IMR-90 (cell line): ENCODE data around the gene ACE. TPM values are rescaled to one million over a fixed set of nuclear protein-coding genes. Genes with fewer than 3 reads are reported as not detected.

Source experiments
- ATAC-seq: fragments of 200-7000 bp; cut with Tn5 transposase; 2 replicates; pipeline ENCODE4 v1.9.1; 2020; ENCODE audit warnings: low read depth, mild to moderate bottlenecking, moderate library complexity
- BruUV-seq: library from RNA; stranded (reverse); fragments of 400-500 nt; replicated peaks from 2 replicates; lab custom pipeline; 2021; lab: Mats Ljungman, UMichigan
- CTCF ChIA-PET: fragments of 300-600 bp; formaldehyde crosslinking; extraction: SDS; loops from one replicate; lab custom pipeline; 2021; ENCODE audit warnings: antibody characterized with exemption; lab: Yijun Ruan, JAX
- POLR2A ChIA-PET: fragments of 300-600 bp; sonication (Branson Sonifier 250); formaldehyde crosslinking; loops from one replicate; lab custom pipeline; 2022; ENCODE audit warnings: antibody characterized with exemption; ENCODE audit not compliant: unreplicated experiment; lab: Charles Lee
- DNase-seq: peaks from one replicate; pipeline ENCODE4 v3.0.0; 2013
- H2AFZ ChIP-seq: replicated peaks from 2 replicates; pipeline ENCODE3; 2013; ENCODE audit warnings: low read length, mild to moderate bottlenecking; ENCODE audit not compliant: poor library complexity
- H2AK5ac ChIP-seq: 2 replicates; pipeline ENCODE4 v1.6.1; 2013; ENCODE audit warnings: low read depth, low read length, inconsistent platforms
- H2AK9ac ChIP-seq: replicated peaks from 2 replicates; pipeline ENCODE3; 2013; ENCODE audit warnings: mild to moderate bottlenecking, low read depth, low read length, moderate library complexity; ENCODE audit not compliant: poor library complexity
- H2BK120ac ChIP-seq: 2 replicates; pipeline ENCODE4 v1.6.1; 2013; ENCODE audit warnings: low read depth, low read length, inconsistent platforms
- H2BK15ac ChIP-seq: 3 replicates; pipeline ENCODE4 v1.6.1; 2013; ENCODE audit warnings: low read depth, low read length, inconsistent platforms
- H2BK20ac ChIP-seq: 2 replicates; pipeline ENCODE4 v1.6.1; 2013; ENCODE audit warnings: low read depth, mild to moderate bottlenecking, inconsistent platforms, low read length, moderate library complexity
- H2BK5ac ChIP-seq: 2 replicates; pipeline ENCODE4 v1.6.1; 2013; ENCODE audit warnings: mild to moderate bottlenecking, low read depth, low read length, inconsistent platforms; ENCODE audit not compliant: poor library complexity, severe bottlenecking
- H3K14ac ChIP-seq: replicated peaks from 2 replicates; pipeline ENCODE4 v1.6.1; 2013; ENCODE audit warnings: low read depth, low read length, inconsistent platforms
- H3K18ac ChIP-seq: 2 replicates; pipeline ENCODE4 v1.6.1; 2013; ENCODE audit warnings: low read depth, low read length, control low read depth
- H3K23ac ChIP-seq: 2 replicates; pipeline ENCODE4 v1.6.1; 2013; ENCODE audit warnings: low read depth, low read length, inconsistent platforms
- H3K27ac ChIP-seq: 2 replicates; pipeline ENCODE4 v1.5.1; 2013; ENCODE audit warnings: mild to moderate bottlenecking, control low read depth, low read length; ENCODE audit not compliant: insufficient read depth
- H3K27me3 ChIP-seq: 2 replicates; pipeline ENCODE4 v1.6.1; 2013; ENCODE audit warnings: low read length; ENCODE audit not compliant: control insufficient read depth, insufficient read depth
- H3K36me3 ChIP-seq: 2 replicates; pipeline ENCODE4 v1.6.1; 2013; ENCODE audit warnings: low read length, mixed read lengths; ENCODE audit not compliant: control insufficient read depth, insufficient read depth
- H3K4ac ChIP-seq: 2 replicates; pipeline ENCODE4 v1.6.1; 2013; ENCODE audit warnings: low read depth, low read length, inconsistent platforms
- H3K4me1 ChIP-seq: 2 replicates; pipeline ENCODE4 v1.6.1; 2013; ENCODE audit warnings: low read length, mixed read lengths; ENCODE audit not compliant: control insufficient read depth, insufficient read depth
- H3K4me2 ChIP-seq: 2 replicates; pipeline ENCODE4 v1.6.1; 2013; ENCODE audit warnings: low read depth, mild to moderate bottlenecking, control low read depth, low read length, moderate library complexity
- H3K4me3 ChIP-seq: 2 replicates; pipeline ENCODE4 v1.5.1; 2013; ENCODE audit warnings: low read depth, mild to moderate bottlenecking, control low read depth, low read length, moderate library complexity; ENCODE audit not compliant: insufficient read depth
- H3K56ac ChIP-seq: 2 replicates; pipeline ENCODE4 v1.6.1; 2013; ENCODE audit warnings: low read length, inconsistent platforms; ENCODE audit not compliant: insufficient read depth; ENCODE audit errors: extremely low read depth
- H3K79me1 ChIP-seq, 2 experiments: 2 replicates each; pipeline ENCODE4 v1.6.1; 2013; ENCODE audit warnings: low read length in 2 of 2, inconsistent platforms in 1 of 2, low read depth in 1 of 2
- H3K9ac ChIP-seq: 2 replicates; pipeline ENCODE4 v1.6.1; 2013; ENCODE audit warnings: low read depth, low read length, control low read depth
- H3K9me1 ChIP-seq: 2 replicates; pipeline ENCODE4 v1.6.1; 2013; ENCODE audit warnings: low read length, inconsistent platforms; ENCODE audit not compliant: insufficient read depth
- H3K9me3 ChIP-seq: 2 replicates; pipeline ENCODE4 v1.6.1; 2013; ENCODE audit warnings: low read length; ENCODE audit not compliant: control insufficient read depth, insufficient read depth
- H4K20me1 ChIP-seq: 2 replicates; pipeline ENCODE4 v1.6.1; 2013; ENCODE audit warnings: low read length, inconsistent platforms; ENCODE audit not compliant: insufficient read depth
- H4K5ac ChIP-seq: 2 replicates; pipeline ENCODE4 v1.6.1; 2013; ENCODE audit warnings: mild to moderate bottlenecking, low read depth, low read length, control low read depth
- H4K8ac ChIP-seq, 2 experiments: 2 replicates each; pipeline ENCODE4 v1.6.1; 2013; ENCODE audit warnings: low read depth in 2 of 2, low read length in 2 of 2, control low read depth in 1 of 2, inconsistent platforms in 1 of 2
- H4K91ac ChIP-seq: 2 replicates; pipeline ENCODE4 v1.6.1; 2013; ENCODE audit warnings: low read depth, low read length, inconsistent platforms; ENCODE audit not compliant: insufficient read depth
- BHLHE40 ChIP-seq: fragments of 150-350 bp; IDR thresholded peaks from 2 replicates; pipeline ENCODE4 v1.6.1; 2016; ENCODE audit warnings: mild to moderate bottlenecking, low read depth, low read length
- CEBPB ChIP-seq: IDR thresholded peaks from 2 replicates; pipeline ENCODE4 v1.6.1; 2012; ENCODE audit warnings: low read depth, low read length, improper control_type of control experiment
- FOS ChIP-seq: fragments of 150-350 bp; IDR thresholded peaks from 2 replicates; pipeline ENCODE4 v1.6.1; 2016; ENCODE audit warnings: low read depth, low read length
- MAZ ChIP-seq: IDR thresholded peaks from 2 replicates; pipeline ENCODE4 v1.6.1; 2012; ENCODE audit warnings: low read depth, mild to moderate bottlenecking, low read length, improper control_type of control experiment, moderate library complexity, borderline replicate concordance
- MXI1 ChIP-seq: IDR thresholded peaks from 2 replicates; pipeline ENCODE4 v1.6.1; 2012; ENCODE audit warnings: low read depth, mild to moderate bottlenecking, low read length, moderate library complexity, borderline replicate concordance
- NFE2L2 ChIP-seq: fragments of 150-350 bp; IDR thresholded peaks from 2 replicates; pipeline ENCODE4 v1.6.1; 2016; ENCODE audit warnings: low read depth, mild to moderate bottlenecking, low read length
- POLR2A ChIP-seq: IDR thresholded peaks from 2 replicates; pipeline ENCODE4 v1.6.1; 2012; ENCODE audit warnings: mild to moderate bottlenecking, low read depth, low read length
- RAD21 ChIP-seq: IDR thresholded peaks from 2 replicates; pipeline ENCODE4 v1.6.1; 2012; ENCODE audit warnings: low read length, improper control_type of control experiment
- RCOR1 ChIP-seq: IDR thresholded peaks from 2 replicates; pipeline ENCODE4 v1.6.1; 2012; ENCODE audit warnings: mild to moderate bottlenecking, low read length, improper control_type of control experiment; ENCODE audit not compliant: insufficient replicate concordance
- WGBS, 2 experiments: methylation state at CpG; one replicate each; pipeline versions ENCODE4 v1.1.5 to v1.1.7; 2013; ENCODE audit warnings: missing lambda C conversion rate in 2 of 2; ENCODE audit not compliant: insufficient read length in 1 of 2; ENCODE audit errors: extremely low coverage in 2 of 2; 5-methylcytosine and 5-hydroxymethylcytosine counted together
- dilution Hi-C: fragments of 300-500 bp; cut with HindIII; formaldehyde crosslinking; loops from one replicate; pipeline ENCODE4 v1.14.3; 2018; ENCODE audit warnings: low sequenced_read_pairs; ENCODE audit not compliant: unreplicated experiment
- in situ Hi-C: fragments of 300-500 bp; cut with MboI; formaldehyde crosslinking; loops from 3 replicates; pipeline ENCODE4 v1.14.3; 2019; ENCODE audit warnings: low sequenced_read_pairs, inconsistent platforms, mixed read lengths
- intact Hi-C: fragments of 100-400 bp; cut with micrococcal nuclease; formaldehyde crosslinking; loops from 2 replicates; pipeline ENCODE4 v1.10.0; 2022
- polyA plus RNA-seq, 3 experiments: library from polyadenylated mRNA; depleted of rRNA; stranded (reverse); fragments of >200 nt; gene quantifications; 2 replicates each; pipeline ENCODE4 v1.2.3, GENCODE V29; 2012; ENCODE audit warnings: low replicate concordance in 1 of 3
- total RNA-seq: library from RNA; depleted of rRNA; stranded (reverse); fragments of >200 nt; gene quantifications from 2 replicates; pipeline ENCODE4 v1.2.3, GENCODE V29; 2012
- TF ChIP-seq, protein P1 (sequence below): fragments of 150-350 bp; IDR thresholded peaks from 2 replicates; pipeline ENCODE4 v1.6.1; 2017; ENCODE audit warnings: mild to moderate bottlenecking, antibody characterized with exemption, low read length, low read depth
- TF ChIP-seq, protein P2 (sequence below): fragments of 150-350 bp; IDR thresholded peaks from 2 replicates; pipeline ENCODE4 v1.6.1; 2016; ENCODE audit warnings: low read depth, mild to moderate bottlenecking, low read length, moderate library complexity, borderline replicate concordance
- TF ChIP-seq, protein P3 (sequence below): conservative IDR thresholded peaks from 2 replicates; pipeline ENCODE4 v1.5.1; 2012; ENCODE audit warnings: mild to moderate bottlenecking, low read depth, low read length, improper control_type of control experiment

Gene ACE
- total and polyA plus RNA-seq, 2 of the 4 experiments (the other 2 are of a cell fraction), result 1.4 to 5.8 TPM

DNA sequence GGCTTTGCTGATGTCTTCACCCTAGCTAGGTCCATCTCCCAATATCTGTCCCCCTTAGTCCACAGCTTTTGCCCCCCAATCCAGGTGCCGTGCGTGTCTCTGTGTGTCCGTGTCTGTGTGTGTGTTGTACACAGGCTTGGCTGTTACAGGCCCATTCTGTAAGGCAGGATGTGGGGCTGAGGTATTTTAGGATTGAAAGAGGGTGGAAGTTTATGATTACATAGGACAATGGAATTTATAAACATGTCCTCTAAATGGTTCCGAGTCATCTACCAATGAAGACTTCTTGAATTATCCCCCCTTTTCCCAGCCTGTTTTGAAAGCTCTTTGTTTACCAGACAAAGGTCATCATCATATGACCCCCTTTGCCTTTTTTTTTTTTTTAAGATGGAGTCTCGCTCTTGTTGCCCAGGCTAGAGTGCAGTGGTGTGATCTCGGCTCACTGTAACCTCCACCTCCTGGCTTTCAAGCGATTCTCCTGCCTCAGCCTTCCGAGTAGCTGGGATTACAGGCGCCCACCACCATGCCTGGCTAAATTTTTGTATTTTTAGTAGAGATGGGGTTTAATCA is 21.9 kb downstream of the ACE start:
- DNase-seq, result peak; percentile 92
- BruUV-seq, result no TSS peak
- dilution Hi-C loops, result no loop called here
- in situ Hi-C loops, result no loop called here
- H3K4me3 ChIP-seq, result no peak overlapping the region
- H3K4ac ChIP-seq, result peak overlapping the region; percentile 98
- no peaks in the 10 kb centered on the region for H3K27me3 ChIP-seq
- peak overlapping the region; percentile 83; the same call in 1 of the 2 replicates for H3K23ac ChIP-seq
- ATAC-seq, result peak; percentile 86
- H3K4me1 ChIP-seq, result peaks cover 27% of the 10 kb centered on the region
- CTCF ChIA-PET, result interaction anchor here (1.0 kb wide), 1 partner anchor 73 kb away, joined by 3 read pairs; no protein-coding TSS in a partner anchor
- peak overlapping the region; percentile 74 for H2BK15ac ChIP-seq
- H3K9me3 ChIP-seq, result no peaks in the 10 kb centered on the region
- peaks cover 24% of the 10 kb centered on the region for H3K9me1 ChIP-seq
- H2BK20ac ChIP-seq, result peak overlapping the region; percentile 97
- H3K18ac ChIP-seq, result peak overlapping the region; percentile 23
- H2AK9ac ChIP-seq, result peak overlapping the region; percentile 91
- peak overlapping the region; percentile 80; the same call in 1 of the 2 replicates for H3K14ac ChIP-seq
- H2BK120ac ChIP-seq, result peak overlapping the region; percentile 98
- peak overlapping the region; percentile 8 for H3K4me2 ChIP-seq
- TF ChIP-seq FOS (no peak), MXI1 (no peak), BHLHE40 (0 out of 2 replicates have a peak, but pooled peaks have one; percentile 25), CEBPB (peak; percentile 17; the same call in 1 of the 2 replicates), NFE2L2 (no peak; the same call in 1 of the 2 replicates), MAZ (peak; percentile 21; the same call in 1 of the 2 replicates), RCOR1 (no peak), RAD21 (no peak), POLR2A (peak; percentile 40; the same call in 1 of the 2 replicates)
- TF ChIP-seq, protein P1, sequence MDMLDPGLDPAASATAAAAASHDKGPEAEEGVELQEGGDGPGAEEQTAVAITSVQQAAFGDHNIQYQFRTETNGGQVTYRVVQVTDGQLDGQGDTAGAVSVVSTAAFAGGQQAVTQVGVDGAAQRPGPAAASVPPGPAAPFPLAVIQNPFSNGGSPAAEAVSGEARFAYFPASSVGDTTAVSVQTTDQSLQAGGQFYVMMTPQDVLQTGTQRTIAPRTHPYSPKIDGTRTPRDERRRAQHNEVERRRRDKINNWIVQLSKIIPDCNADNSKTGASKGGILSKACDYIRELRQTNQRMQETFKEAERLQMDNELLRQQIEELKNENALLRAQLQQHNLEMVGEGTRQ, result no peak
- TF ChIP-seq, protein P2, sequence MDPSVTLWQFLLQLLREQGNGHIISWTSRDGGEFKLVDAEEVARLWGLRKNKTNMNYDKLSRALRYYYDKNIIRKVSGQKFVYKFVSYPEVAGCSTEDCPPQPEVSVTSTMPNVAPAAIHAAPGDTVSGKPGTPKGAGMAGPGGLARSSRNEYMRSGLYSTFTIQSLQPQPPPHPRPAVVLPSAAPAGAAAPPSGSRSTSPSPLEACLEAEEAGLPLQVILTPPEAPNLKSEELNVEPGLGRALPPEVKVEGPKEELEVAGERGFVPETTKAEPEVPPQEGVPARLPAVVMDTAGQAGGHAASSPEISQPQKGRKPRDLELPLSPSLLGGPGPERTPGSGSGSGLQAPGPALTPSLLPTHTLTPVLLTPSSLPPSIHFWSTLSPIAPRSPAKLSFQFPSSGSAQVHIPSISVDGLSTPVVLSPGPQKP, result no peak
- TF ChIP-seq, protein P3, sequence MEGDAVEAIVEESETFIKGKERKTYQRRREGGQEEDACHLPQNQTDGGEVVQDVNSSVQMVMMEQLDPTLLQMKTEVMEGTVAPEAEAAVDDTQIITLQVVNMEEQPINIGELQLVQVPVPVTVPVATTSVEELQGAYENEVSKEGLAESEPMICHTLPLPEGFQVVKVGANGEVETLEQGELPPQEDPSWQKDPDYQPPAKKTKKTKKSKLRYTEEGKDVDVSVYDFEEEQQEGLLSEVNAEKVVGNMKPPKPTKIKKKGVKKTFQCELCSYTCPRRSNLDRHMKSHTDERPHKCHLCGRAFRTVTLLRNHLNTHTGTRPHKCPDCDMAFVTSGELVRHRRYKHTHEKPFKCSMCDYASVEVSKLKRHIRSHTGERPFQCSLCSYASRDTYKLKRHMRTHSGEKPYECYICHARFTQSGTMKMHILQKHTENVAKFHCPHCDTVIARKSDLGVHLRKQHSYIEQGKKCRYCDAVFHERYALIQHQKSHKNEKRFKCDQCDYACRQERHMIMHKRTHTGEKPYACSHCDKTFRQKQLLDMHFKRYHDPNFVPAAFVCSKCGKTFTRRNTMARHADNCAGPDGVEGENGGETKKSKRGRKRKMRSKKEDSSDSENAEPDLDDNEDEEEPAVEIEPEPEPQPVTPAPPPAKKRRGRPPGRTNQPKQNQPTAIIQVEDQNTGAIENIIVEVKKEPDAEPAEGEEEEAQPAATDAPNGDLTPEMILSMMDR, result no peak
- WGBS, 2 experiments, result no CpG with 5 or more reads among the region's 9 CpGs
- H2AFZ ChIP-seq, result peak overlapping the region; percentile 89
- no peaks in the 10 kb centered on the region for H3K36me3 ChIP-seq
- intact Hi-C loops, result no loop called here
- H3K27ac ChIP-seq, result peak overlapping the region; percentile 79
- H4K91ac ChIP-seq, result peak overlapping the region; percentile 91
- H4K20me1 ChIP-seq, result no peaks in the 10 kb centered on the region
- peak overlapping the region; percentile 91 for H2BK5ac ChIP-seq
- H3K56ac ChIP-seq, result peak overlapping the region; percentile 92
- peak overlapping the region; percentile 99 for H2AK5ac ChIP-seq
- H4K8ac ChIP-seq, result peak overlapping the region; percentile 39 to 98
- H3K9ac ChIP-seq, result 0 out of 2 replicates have a peak overlapping the region, but pooled peaks have one; percentile 1
- peaks cover 0 to 2% of the 10 kb centered on the region in 2 experiments; a peak in 1 of 4 replicates for H3K79me1 ChIP-seq
- H4K5ac ChIP-seq, result peak overlapping the region; percentile 5; the same call in 1 of the 2 replicates
- POLR2A ChIA-PET, result interaction anchor here (0.6 to 0.8 kb wide), 3 partner anchors 17 to 694 kb away, joined by 3 read pairs; no protein-coding TSS in a partner anchor
